Mesothelial cell of epicardium (in vitro differentiated cells): ENCODE measurements around the gene PRODH2. TPM values are rescaled to one million over a fixed set of nuclear protein-coding genes. Genes with fewer than 3 reads are reported as not detected.
A peak's percentile ranks its signal among the peaks of the same experiment; 100 is the strongest.

Experiments
- DNase-seq, 2 experiments: peaks; one replicate each; pipeline ENCODE4 v3.0.0; 2021; ENCODE audit warnings: low spot score in 2 of 2; ENCODE audit not compliant: unreplicated experiment in 2 of 2
- H3K27ac Mint-ChIP-seq: 2 replicates; pipeline ENCODE4 v1.8.0; 2021; ENCODE audit warnings: mixed read lengths
- H3K27me3 Mint-ChIP-seq: 2 replicates; pipeline ENCODE4 v1.8.0; 2021; ENCODE audit warnings: low read depth, mixed read lengths
- H3K36me3 Mint-ChIP-seq: 2 replicates; pipeline ENCODE4 v1.8.0; 2021; ENCODE audit warnings: mixed read lengths
- H3K4me1 Mint-ChIP-seq: 2 replicates; pipeline ENCODE4 v1.8.0; 2021; ENCODE audit warnings: mixed read lengths
- H3K4me3 Mint-ChIP-seq: 2 replicates; pipeline ENCODE4 v1.8.0; 2021; ENCODE audit warnings: mild to moderate bottlenecking, moderate library complexity, mixed read lengths
- H3K9me3 Mint-ChIP-seq: 2 replicates; pipeline ENCODE4 v1.8.0; 2021; ENCODE audit warnings: mixed read lengths
- CTCF ChIP-seq: fragments of 200-600 bp; sonication (generic); IDR thresholded peaks from one replicate; pipeline ENCODE4 v1.5.0; 2021; ENCODE audit warnings: antibody characterized with exemption; ENCODE audit not compliant: unreplicated experiment
- total RNA-seq: library from RNA; stranded (reverse); gene quantifications from 3 replicates; pipeline ENCODE4 v1.2.1, GENCODE V29; 2021

PRODH2 gene, protein sequence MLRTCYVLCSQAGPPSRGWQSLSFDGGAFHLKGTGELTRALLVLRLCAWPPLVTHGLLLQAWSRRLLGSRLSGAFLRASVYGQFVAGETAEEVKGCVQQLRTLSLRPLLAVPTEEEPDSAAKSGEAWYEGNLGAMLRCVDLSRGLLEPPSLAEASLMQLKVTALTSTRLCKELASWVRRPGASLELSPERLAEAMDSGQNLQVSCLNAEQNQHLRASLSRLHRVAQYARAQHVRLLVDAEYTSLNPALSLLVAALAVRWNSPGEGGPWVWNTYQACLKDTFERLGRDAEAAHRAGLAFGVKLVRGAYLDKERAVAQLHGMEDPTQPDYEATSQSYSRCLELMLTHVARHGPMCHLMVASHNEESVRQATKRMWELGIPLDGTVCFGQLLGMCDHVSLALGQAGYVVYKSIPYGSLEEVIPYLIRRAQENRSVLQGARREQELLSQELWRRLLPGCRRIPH
- total RNA-seq, result not detected in 3 replicates

DNA sequence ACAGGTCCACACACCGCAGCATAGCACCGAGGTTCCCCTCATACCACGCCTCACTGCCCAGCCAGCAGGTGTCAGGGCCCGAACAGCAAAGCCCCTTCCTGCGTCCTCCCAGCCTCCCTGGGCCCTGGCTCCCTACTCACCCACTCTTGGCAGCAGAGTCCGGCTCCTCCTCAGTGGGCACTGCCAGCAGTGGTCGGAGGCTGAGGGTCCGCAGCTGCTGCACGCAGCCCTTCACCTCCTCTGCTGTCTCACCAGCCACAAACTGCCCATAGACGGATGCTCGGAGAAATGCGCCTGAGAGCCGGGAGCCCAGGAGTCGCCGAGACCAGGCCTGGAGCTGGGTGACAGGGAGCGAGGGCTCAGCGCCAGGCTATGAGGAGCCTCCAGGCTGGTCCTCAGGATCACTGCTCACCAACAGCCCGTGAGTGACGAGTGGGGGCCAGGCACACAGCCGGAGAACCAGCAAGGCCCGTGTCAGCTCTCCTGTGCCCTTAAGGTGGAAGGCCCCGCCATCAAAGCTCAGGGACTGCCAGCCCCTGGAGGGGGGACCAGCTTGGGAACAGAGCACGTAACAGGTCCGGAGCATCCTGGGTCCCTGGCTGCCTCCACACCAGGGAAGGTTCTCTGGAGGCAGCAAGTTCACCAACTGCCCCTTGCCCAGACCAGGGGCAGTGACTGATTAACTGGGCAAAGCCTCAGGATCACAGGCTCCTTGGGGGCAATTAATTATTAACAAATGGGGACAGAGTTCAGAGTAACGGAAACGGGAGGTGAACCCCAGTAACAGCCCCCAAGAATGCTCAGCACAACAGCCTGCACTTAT, at the start of gene PRODH2:
PRODH2 (minus strand) TSS at position 626 of the 823 bp plus-strand sequence; CDS start at position 586, 40 bp downstream.
- H3K9me3 Mint-ChIP-seq, result no peaks in the 10 kb centered on the region
- no peak for DNase-seq
- TF ChIP-seq CTCF, result no peak
- H3K36me3 Mint-ChIP-seq, result no peaks in the 10 kb centered on the region
- peaks cover 47% of the 10 kb centered on the region for H3K27me3 Mint-ChIP-seq
- no peak within 1 kb of the TSS for H3K4me3 Mint-ChIP-seq
- H3K27ac Mint-ChIP-seq, result no peak within 1 kb of the TSS
- no peaks in the 10 kb centered on the region for H3K4me1 Mint-ChIP-seq

GRCh38 chr19:35861640-35862160, 49.1 kb upstream of the PRODH2 start:
- Mint-ChIP-seq H3K9me3 (no peaks in the 10 kb centered on the region), H3K27ac (no peak overlapping the region), H3K36me3 (no peaks in the 10 kb centered on the region), H3K4me1 (peaks cover 10% of the 10 kb centered on the region), H3K27me3 (peaks cover 96% of the 10 kb centered on the region), H3K4me3 (no peak overlapping the region)
- no peak for TF ChIP-seq CTCF
- DNase-seq, result no peak

DNA sequence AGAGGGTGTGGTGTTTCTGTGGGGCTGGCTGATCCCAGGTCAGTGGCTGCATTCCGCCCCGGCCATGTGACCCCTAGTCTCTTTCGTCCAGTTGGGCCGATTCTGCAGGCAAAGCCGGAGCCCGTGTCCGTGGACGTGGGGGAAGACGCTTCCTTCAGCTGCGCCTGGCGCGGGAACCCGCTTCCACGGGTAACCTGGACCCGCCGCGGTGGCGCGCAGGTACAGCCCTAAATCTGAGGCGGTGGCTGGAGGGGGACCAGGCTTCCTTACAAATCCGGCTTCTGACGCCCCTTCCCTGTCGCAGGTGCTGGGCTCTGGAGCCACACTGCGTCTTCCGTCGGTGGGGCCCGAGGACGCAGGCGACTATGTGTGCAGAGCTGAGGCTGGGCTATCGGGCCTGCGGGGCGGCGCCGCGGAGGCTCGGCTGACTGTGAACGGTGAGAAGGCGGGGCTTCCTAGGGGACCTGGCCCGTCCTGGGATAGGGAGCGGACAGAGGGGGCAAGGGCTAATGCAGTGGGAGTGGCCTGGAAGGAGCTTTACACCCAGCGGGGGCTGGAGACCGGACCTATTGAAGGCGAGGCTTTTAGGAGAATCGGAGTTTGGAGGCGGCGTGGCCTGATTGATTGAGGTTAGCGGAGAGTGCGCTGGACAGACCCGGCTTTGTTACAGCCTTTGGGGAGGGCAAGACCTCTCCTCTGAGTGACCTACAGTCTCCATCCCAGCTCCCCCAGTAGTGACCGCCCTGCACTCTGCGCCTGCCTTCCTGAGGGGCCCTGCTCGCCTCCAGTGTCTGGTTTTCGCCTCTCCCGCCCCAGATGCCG, 48.4 kb upstream of the PRODH2 start:
- Mint-ChIP-seq H3K27ac (no peak overlapping the region), H3K9me3 (no peaks in the 10 kb centered on the region), H3K4me3 (peak overlapping the region; percentile 27), H3K36me3 (no peaks in the 10 kb centered on the region), H3K4me1 (peaks cover 10% of the 10 kb centered on the region), H3K27me3 (peaks cover 90% of the 10 kb centered on the region)
- TF ChIP-seq CTCF, result no peak
- DNase-seq, result no peak

- no peak overlapping the region for H3K27ac Mint-ChIP-seq
- peaks cover 13% of the 10 kb centered on the region for H3K4me1 Mint-ChIP-seq
Measured at GRCh38 chr19:35860436-35860817, 47.8 kb upstream of the PRODH2 start.

More at GRCh38 chr19:35860436-35860817, 47.8 kb upstream of the PRODH2 start:
- no peak for DNase-seq
- no peak for TF ChIP-seq CTCF
- Mint-ChIP-seq H3K36me3 (no peaks in the 10 kb centered on the region), H3K9me3 (no peaks in the 10 kb centered on the region), H3K4me3 (no peak overlapping the region), H3K27me3 (peaks cover 89% of the 10 kb centered on the region)
